ENCODE results near the gene GJA5. TPM values are rescaled to one million over a fixed set of nuclear protein-coding genes. Genes with fewer than 3 reads are reported as not detected.

GJA5 gene
- total RNA-seq, 1 experiment from 2014 or later: not detected

GRCh38 chr1:147729315-147729714, 31.1 kb downstream of the GJA5 start:
- ChIA-PET POLR2A (no interaction called here), CTCF (no interaction called here)
- no peak overlapping the region for H3K4me3 ChIP-seq (ENCODE audit: low read depth in 2 of 2, low read length in 2 of 2)
- no peaks in the 10 kb centered on the region for H3K27me3 ChIP-seq (ENCODE audit: control insufficient read depth, insufficient read depth, low read length)
- H3K9me3 ChIP-seq (ENCODE audit: control insufficient read depth, insufficient read depth, low read depth, low read length): no peaks in the 10 kb centered on the region
- intact Hi-C loops (cut with micrococcal nuclease; ENCODE audit: unreplicated experiment): no loop called here
- H3K36me3 ChIP-seq (ENCODE audit: control insufficient read depth, insufficient read depth, low read length): no peaks in the 10 kb centered on the region
- no TSS peak for BruUV-seq (replicated peaks)
- no peak for DNase-seq (ENCODE audit: low read depth, low spot score)
- no peak for ATAC-seq
- in situ Hi-C loops (cut with HindIII; ENCODE audit: low pct_unique_long_range_greater_than_20kb, low sequenced_read_pairs): no loop called here
- H3K27ac ChIP-seq (ENCODE audit: low read length): no peak overlapping the region
- TF ChIP-seq TCF7L2 (IDR thresholded peaks at IDR 0.05; ENCODE audit: low read depth, low read length): no peak
- TF ChIP-seq POLR2AphosphoS5 (IDR thresholded peaks at IDR 0.05; ENCODE audit: low read depth, low read length): no peak
- TF ChIP-seq REST (IDR thresholded peaks at IDR 0.05; ENCODE audit: insufficient read depth in 1 of 2, low read depth in 2 of 2, low read length in 1 of 2): no peak
- no peak for TF ChIP-seq SIN3A (IDR thresholded peaks at IDR 0.05; ENCODE audit: borderline replicate concordance, insufficient read depth, low read depth, low read length)
- TF ChIP-seq CTCF (IDR thresholded peaks at IDR 0.05): no peak
- H3K4me1 ChIP-seq (ENCODE audit: control insufficient read depth, insufficient read depth, low read length): no peaks in the 10 kb centered on the region

GRCh38 chr1:147726168-147726567, 34.2 kb downstream of the GJA5 start:
- no peak for ATAC-seq
- H3K4me3 ChIP-seq (ENCODE audit: low read depth in 2 of 2, low read length in 2 of 2): no peak overlapping the region
- H3K27me3 ChIP-seq (ENCODE audit: control insufficient read depth, insufficient read depth, low read length): no peaks in the 10 kb centered on the region
- H3K9me3 ChIP-seq (ENCODE audit: control insufficient read depth, insufficient read depth, low read depth, low read length): no peaks in the 10 kb centered on the region
- no peaks in the 10 kb centered on the region for H3K36me3 ChIP-seq (ENCODE audit: control insufficient read depth, insufficient read depth, low read length)
- H3K27ac ChIP-seq (ENCODE audit: low read length): no peak overlapping the region
- BruUV-seq (replicated peaks): no TSS peak
- intact Hi-C loops (cut with micrococcal nuclease; ENCODE audit: unreplicated experiment): no loop called here
- no peak for TF ChIP-seq CTCF (IDR thresholded peaks at IDR 0.05)
- TF ChIP-seq TCF7L2 (IDR thresholded peaks at IDR 0.05; ENCODE audit: low read depth, low read length): no peak
- TF ChIP-seq POLR2AphosphoS5 (IDR thresholded peaks at IDR 0.05; ENCODE audit: low read depth, low read length): no peak
- TF ChIP-seq REST (IDR thresholded peaks at IDR 0.05; ENCODE audit: insufficient read depth in 1 of 2, low read depth in 2 of 2, low read length in 1 of 2): no peak
- H3K4me1 ChIP-seq (ENCODE audit: control insufficient read depth, insufficient read depth, low read length): no peaks in the 10 kb centered on the region
- DNase-seq (ENCODE audit: low read depth, low spot score): no peak
- in situ Hi-C loops (cut with HindIII; ENCODE audit: low pct_unique_long_range_greater_than_20kb, low sequenced_read_pairs): no loop called here
- CTCF ChIA-PET: no interaction called here
- POLR2A ChIA-PET: no interaction called here

Measured in Panc1 (cell line).